Hepatocyte (in vitro differentiated cells): ENCODE measurements around the gene PRKG1. TPM values are rescaled to one million over a fixed set of nuclear protein-coding genes. Genes with fewer than 3 reads are reported as not detected.
"Not testable (repeated sequence)": the region's sequence is repeated elsewhere in the genome, so short reads cannot be mapped to it uniquely, and the experiment has no call there.

Source experiments
- DNase-seq: peaks from one replicate; pipeline ENCODE4 v3.0.0-alpha.2; 2016; ENCODE audit warnings: low spot score
- H2AFZ ChIP-seq: fragments of 200-600 bp; sonication (generic); 2 replicates; pipeline ENCODE4 v1.6.0; 2016; ENCODE audit warnings: antibody characterized with exemption, mild to moderate bottlenecking
- H3K27ac ChIP-seq: fragments of 200-600 bp; sonication (generic); 2 replicates; pipeline ENCODE4 v1.5.1; 2016; ENCODE audit warnings: mild to moderate bottlenecking
- H3K27me3 ChIP-seq: fragments of 200-600 bp; sonication (generic); 2 replicates; pipeline ENCODE4 v1.6.1; 2016
- H3K36me3 ChIP-seq: fragments of 200-600 bp; sonication (generic); replicated peaks from 2 replicates; pipeline ENCODE4 v1.5.1; 2016; ENCODE audit warnings: low read depth; ENCODE audit not compliant: insufficient read depth
- H3K4me1 ChIP-seq: fragments of 200-600 bp; sonication (generic); 2 replicates; pipeline ENCODE4 v1.5.1; 2016; ENCODE audit warnings: mild to moderate bottlenecking, moderate library complexity; ENCODE audit not compliant: insufficient read depth
- H3K4me2 ChIP-seq: fragments of 200-600 bp; sonication (generic); 2 replicates; pipeline ENCODE4 v1.6.0; 2016
- H3K4me3 ChIP-seq: fragments of 200-600 bp; sonication (generic); 2 replicates; pipeline ENCODE4 v1.5.1; 2016; ENCODE audit warnings: mild to moderate bottlenecking
- H3K79me2 ChIP-seq: fragments of 200-600 bp; sonication (generic); 2 replicates; pipeline ENCODE4 v1.6.0; 2017; ENCODE audit warnings: mild to moderate bottlenecking
- H3K9me2 ChIP-seq: fragments of 200-600 bp; sonication (generic); replicated peaks from 2 replicates; pipeline ENCODE4 v1.6.0; 2017; ENCODE audit warnings: mild to moderate bottlenecking; ENCODE audit not compliant: insufficient read depth
- H3K9me3 ChIP-seq: fragments of 200-600 bp; sonication (generic); 2 replicates; pipeline ENCODE4 v1.5.1; 2016; ENCODE audit warnings: low read depth, mild to moderate bottlenecking
- H4K20me1 ChIP-seq: fragments of 200-600 bp; sonication (generic); 2 replicates; pipeline ENCODE4 v1.6.0; 2016; ENCODE audit warnings: mild to moderate bottlenecking; ENCODE audit not compliant: insufficient read depth, poor library complexity, severe bottlenecking
- EZH2 ChIP-seq: fragments of 200-600 bp; sonication (generic); IDR thresholded peaks from 2 replicates; pipeline ENCODE4 v1.6.1; 2016; ENCODE audit warnings: antibody characterized with exemption, mild to moderate bottlenecking, borderline replicate concordance
- EZH2phosphoT487 ChIP-seq: fragments of 200-600 bp; sonication (generic); IDR thresholded peaks from one replicate; pipeline ENCODE4 v1.6.1; 2018; ENCODE audit warnings: antibody characterized with exemption, mild to moderate bottlenecking, low read depth, moderate library complexity; ENCODE audit not compliant: unreplicated experiment, severe bottlenecking
- WGBS: methylation state at CpG from one replicate; pipeline ENCODE4 v1.1.6; 2016; ENCODE audit warnings: low lambda C conversion rate; ENCODE audit errors: missing lambda C conversion rate; 5-methylcytosine and 5-hydroxymethylcytosine counted together
- polyA plus RNA-seq: library from polyadenylated mRNA; unstranded; fragments of >200 nt; fragmentation: Nextera tagmentation; extraction: Ambion mirVana; gene quantifications from 2 replicates; pipeline ENCODE4 v1.2.1, GENCODE V29; 2016
- total RNA-seq: library from RNA; depleted of rRNA; stranded (reverse); fragments of >200 nt; gene quantifications from 2 replicates; pipeline ENCODE4 v1.2.3, GENCODE V29; 2014
- TF ChIP-seq, protein P1 (sequence below): fragments of 200-600 bp; sonication (generic); IDR thresholded peaks from 2 replicates; pipeline ENCODE4 v1.5.1; 2016; ENCODE audit warnings: antibody characterized with exemption, mild to moderate bottlenecking; ENCODE audit not compliant: poor library complexity

The PRKG1 gene
- total and polyA plus RNA-seq, 2 experiments from 2014 or later, result 4.0 to 8.1 TPM

DNA sequence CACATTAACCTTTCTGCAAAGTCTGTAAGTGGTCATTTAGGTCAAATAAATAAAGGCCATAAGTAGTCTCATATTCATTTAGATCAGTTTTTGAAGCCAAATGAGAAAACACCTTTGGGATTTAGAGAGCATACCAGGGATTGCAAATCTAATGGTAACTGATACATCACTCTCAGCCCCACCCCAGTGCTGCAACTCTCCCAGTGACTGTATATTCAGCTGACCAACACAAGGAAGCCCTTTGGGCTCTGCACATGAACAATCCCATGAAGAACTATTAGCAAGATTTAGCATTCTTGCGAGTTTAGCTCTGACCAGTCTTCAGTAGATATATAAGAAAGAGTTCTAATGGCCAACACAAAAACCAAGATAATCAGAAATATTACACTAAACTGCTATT is 372.8 kb downstream of the PRKG1 start:
- TF ChIP-seq EZH2 (no peak), EZH2phosphoT487 (no peak)
- TF ChIP-seq, protein P1, sequence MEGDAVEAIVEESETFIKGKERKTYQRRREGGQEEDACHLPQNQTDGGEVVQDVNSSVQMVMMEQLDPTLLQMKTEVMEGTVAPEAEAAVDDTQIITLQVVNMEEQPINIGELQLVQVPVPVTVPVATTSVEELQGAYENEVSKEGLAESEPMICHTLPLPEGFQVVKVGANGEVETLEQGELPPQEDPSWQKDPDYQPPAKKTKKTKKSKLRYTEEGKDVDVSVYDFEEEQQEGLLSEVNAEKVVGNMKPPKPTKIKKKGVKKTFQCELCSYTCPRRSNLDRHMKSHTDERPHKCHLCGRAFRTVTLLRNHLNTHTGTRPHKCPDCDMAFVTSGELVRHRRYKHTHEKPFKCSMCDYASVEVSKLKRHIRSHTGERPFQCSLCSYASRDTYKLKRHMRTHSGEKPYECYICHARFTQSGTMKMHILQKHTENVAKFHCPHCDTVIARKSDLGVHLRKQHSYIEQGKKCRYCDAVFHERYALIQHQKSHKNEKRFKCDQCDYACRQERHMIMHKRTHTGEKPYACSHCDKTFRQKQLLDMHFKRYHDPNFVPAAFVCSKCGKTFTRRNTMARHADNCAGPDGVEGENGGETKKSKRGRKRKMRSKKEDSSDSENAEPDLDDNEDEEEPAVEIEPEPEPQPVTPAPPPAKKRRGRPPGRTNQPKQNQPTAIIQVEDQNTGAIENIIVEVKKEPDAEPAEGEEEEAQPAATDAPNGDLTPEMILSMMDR, result no peak
- Histone ChIP-seq H3K27ac (no peak overlapping the region), H3K79me2 (no peaks in the 10 kb centered on the region), H3K4me3 (no peak overlapping the region), H3K4me1 (no peaks in the 10 kb centered on the region), H3K9me2 (no peaks in the 10 kb centered on the region), H3K9me3 (no peaks in the 10 kb centered on the region), H2AFZ (no peak overlapping the region), H4K20me1 (no peaks in the 10 kb centered on the region), H3K4me2 (no peak overlapping the region), H3K36me3 (no peaks in the 10 kb centered on the region), H3K27me3 (no peaks in the 10 kb centered on the region)
- DNase-seq, result no peak
- WGBS, result 76% methylated on average over 1 of the region's 1 CpG

DNA sequence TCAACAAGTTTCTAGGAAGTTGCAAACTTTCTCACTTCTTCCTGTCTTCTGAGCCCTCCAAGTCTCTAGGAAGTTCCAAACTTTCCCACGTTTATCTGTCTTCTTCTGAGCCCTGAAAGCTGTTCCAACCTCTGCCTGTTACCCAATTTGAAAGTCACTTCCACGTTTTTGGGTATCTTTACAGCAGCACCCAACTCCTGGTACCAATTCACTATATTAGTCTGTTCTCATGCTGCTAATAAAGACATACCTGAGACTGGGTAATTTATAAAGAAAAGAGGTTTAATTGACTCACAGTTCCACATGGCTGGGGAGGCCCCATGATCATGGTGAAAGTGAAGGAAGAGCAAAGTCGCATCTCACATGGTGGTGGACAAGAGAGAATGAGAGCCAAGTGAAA is 381.5 kb downstream of the PRKG1 start:
- H2AFZ ChIP-seq, H3K27me3 ChIP-seq, H3K4me3 ChIP-seq, H3K4me2 ChIP-seq, H3K79me2 ChIP-seq, H4K20me1 ChIP-seq, H3K9me3 ChIP-seq, H3K9me2 ChIP-seq, DNase-seq, H3K27ac ChIP-seq, H3K36me3 ChIP-seq, H3K4me1 ChIP-seq: not testable (repeated sequence)
- WGBS, result 72% methylated on average over 3 of the region's 3 CpGs

DNA sequence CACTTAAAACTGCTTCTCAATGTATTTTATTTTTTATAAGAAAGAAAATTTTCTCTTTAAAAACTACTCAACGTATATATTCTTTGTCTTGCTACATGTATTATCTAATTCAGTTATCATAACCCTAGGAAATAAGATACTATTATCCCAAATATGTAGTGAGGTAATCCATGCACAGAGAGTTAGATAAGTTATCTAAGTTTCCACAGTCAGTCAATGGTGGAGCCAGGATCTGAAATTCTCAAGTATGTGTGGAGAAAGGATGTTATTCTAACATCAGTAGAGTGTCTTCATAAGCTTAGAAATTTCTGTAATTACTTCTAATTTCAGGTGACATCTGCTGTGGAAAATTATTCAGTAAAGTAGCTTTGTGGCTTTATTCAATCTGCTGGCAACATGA is 385.2 kb downstream of the PRKG1 start:
- H3K79me2 ChIP-seq, result no peaks in the 10 kb centered on the region
- no peaks in the 10 kb centered on the region for H3K9me3 ChIP-seq
- no peak for DNase-seq
- no peaks in the 10 kb centered on the region for H3K36me3 ChIP-seq
- no peak overlapping the region for H3K27ac ChIP-seq
- no peak overlapping the region for H3K4me3 ChIP-seq
- no peaks in the 10 kb centered on the region for H4K20me1 ChIP-seq
- H3K9me2 ChIP-seq, result no peaks in the 10 kb centered on the region
- no peaks in the 10 kb centered on the region for H3K4me1 ChIP-seq
- no peaks in the 10 kb centered on the region for H3K27me3 ChIP-seq
- TF ChIP-seq EZH2 (no peak), EZH2phosphoT487 (no peak)
- TF ChIP-seq, protein P1, result no peak
- 59% methylated on average over 1 of the region's 1 CpG for WGBS
- no peak overlapping the region for H2AFZ ChIP-seq
- H3K4me2 ChIP-seq, result no peak overlapping the region

- Histone ChIP-seq H3K4me2 (no peak overlapping the region), H2AFZ (no peak overlapping the region), H3K27me3 (no peaks in the 10 kb centered on the region), H3K27ac (no peak overlapping the region), H3K9me3 (no peaks in the 10 kb centered on the region), H3K36me3 (no peaks in the 10 kb centered on the region), H3K9me2 (no peaks in the 10 kb centered on the region), H3K79me2 (no peaks in the 10 kb centered on the region), H3K4me1 (no peaks in the 10 kb centered on the region), H3K4me3 (no peak overlapping the region), H4K20me1 (no peaks in the 10 kb centered on the region)
- TF ChIP-seq, protein P1, result no peak
- TF ChIP-seq EZH2phosphoT487 (no peak), EZH2 (no peak)
- WGBS, result 40% methylated on average over 3 of the region's 3 CpGs
- no peak for DNase-seq
Measured at GRCh38 chr10:51462076-51462779, 387.9 kb downstream of the PRKG1 start.
